Measurements from ENCODE around the gene DYNC1H1.

DYNC1H1 gene

GRCh38 chr14:101944451-101944850 lies 19.9 kb upstream of the DYNC1H1 start:
- DNase-seq (ENCODE audit: low read depth in 2 of 2), result no peak

GRCh38 chr14:101945171-101945570 lies 19.2 kb upstream of the DYNC1H1 start:
- no peak for DNase-seq (ENCODE audit: low read depth in 2 of 2)

- DNase-seq (ENCODE audit: low read depth in 2 of 2), result no peak
These were observed 16.8 kb upstream of the DYNC1H1 start for GRCh38 chr14:101947577-101947903.

- peak; percentile 100 for DNase-seq (ENCODE audit: low read depth in 2 of 2)
These were observed 16.3 kb upstream of the DYNC1H1 start for GRCh38 chr14:101947904-101948665.

- no peak for DNase-seq (ENCODE audit: low read depth in 2 of 2)
These were observed 15.6 kb upstream of the DYNC1H1 start for GRCh38 chr14:101948666-101949216.

- no peak for DNase-seq (ENCODE audit: low read depth in 2 of 2)
These were observed 14.3 kb upstream of the DYNC1H1 start for GRCh38 chr14:101950100-101950499.

GRCh38 chr14:101950516-101951215 lies 13.7 kb upstream of the DYNC1H1 start:
- DNase-seq (ENCODE audit: low read depth in 2 of 2), result no peak

GRCh38 chr14:101953151-101953550 lies 11.2 kb upstream of the DYNC1H1 start:
- DNase-seq (ENCODE audit: low read depth in 2 of 2), result no peak

GRCh38 chr14:101954501-101954900 lies 9.9 kb upstream of the DYNC1H1 start:
- DNase-seq (ENCODE audit: low read depth in 2 of 2), result no peak

- DNase-seq (ENCODE audit: low read depth in 2 of 2), result no peak
These were observed 8.6 kb upstream of the DYNC1H1 start for GRCh38 chr14:101955695-101956161.

- no peak for DNase-seq (ENCODE audit: low read depth in 2 of 2)
These were observed 8.0 kb upstream of the DYNC1H1 start for GRCh38 chr14:101956179-101956885.

GRCh38 chr14:101957406-101958234 lies 6.8 kb upstream of the DYNC1H1 start:
- no peak for DNase-seq (ENCODE audit: low read depth in 2 of 2)

- DNase-seq (ENCODE audit: low read depth in 2 of 2), result no peak
These were observed 5.8 kb upstream of the DYNC1H1 start for GRCh38 chr14:101958418-101959180.

GRCh38 chr14:101959277-101959676 lies 5.1 kb upstream of the DYNC1H1 start:
- no peak for DNase-seq (ENCODE audit: low read depth in 2 of 2)

- no peak for DNase-seq (ENCODE audit: low read depth in 2 of 2)
These were observed 4.1 kb upstream of the DYNC1H1 start for GRCh38 chr14:101960225-101960624.

- peak; percentile 45 to 55 for DNase-seq (ENCODE audit: low read depth in 2 of 2)
These were observed 3.2 kb upstream of the DYNC1H1 start for GRCh38 chr14:101961011-101961721.

- DNase-seq (ENCODE audit: low read depth in 2 of 2), result no peak
These were observed 2.4 kb upstream of the DYNC1H1 start for GRCh38 chr14:101961746-101962502.

- DNase-seq (ENCODE audit: low read depth in 2 of 2), result peak; percentile 81
These were observed 1.9 kb upstream of the DYNC1H1 start for GRCh38 chr14:101962503-101962874.

- no peak for DNase-seq (ENCODE audit: low read depth in 2 of 2)
These were observed 1.3 kb upstream of the DYNC1H1 start for GRCh38 chr14:101963052-101963451.

Measured in fibroblast of skin of left quadriceps (primary cell).